ENCODE results near the gene RCVRN. TPM values are rescaled to one million over a fixed set of nuclear protein-coding genes. Genes with fewer than 3 reads are reported as not detected.

RCVRN gene
- total RNA-seq, 1 donor from 2014 or later: 0.17 TPM

DNA sequence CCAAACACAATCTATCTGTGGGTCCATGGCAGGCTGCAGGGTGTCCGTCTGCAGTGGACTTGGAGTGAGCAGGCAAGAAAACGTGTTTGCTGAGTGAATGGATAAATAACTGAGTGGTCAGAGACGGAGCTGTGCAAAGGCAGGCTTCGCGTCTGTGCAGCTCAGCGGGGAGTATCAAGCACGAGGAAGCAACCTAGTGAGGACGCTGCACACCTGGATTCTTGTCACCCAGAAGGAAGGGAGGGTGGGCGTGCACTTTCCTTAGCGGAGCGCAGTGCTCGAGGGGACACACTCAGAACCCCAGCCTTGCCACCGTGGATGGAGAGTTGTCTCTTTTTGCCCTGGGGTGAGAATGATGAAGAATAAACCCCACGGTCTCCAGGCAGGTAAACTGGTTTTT, 1.5 kb upstream of the RCVRN start:
- H3K27me3 ChIP-seq: no peaks in the 10 kb centered on the region
- H3K27ac ChIP-seq: no peak overlapping the region
- intact Hi-C loops (cut with DNase I): no loop called here
- no peaks in the 10 kb centered on the region for H3K36me3 ChIP-seq
- H3K4me3 ChIP-seq: no peak overlapping the region
- DNase-seq (peak; percentile 37), ATAC-seq (no peak)
- no peaks in the 10 kb centered on the region for H3K4me1 ChIP-seq
- TF ChIP-seq, protein P1, sequence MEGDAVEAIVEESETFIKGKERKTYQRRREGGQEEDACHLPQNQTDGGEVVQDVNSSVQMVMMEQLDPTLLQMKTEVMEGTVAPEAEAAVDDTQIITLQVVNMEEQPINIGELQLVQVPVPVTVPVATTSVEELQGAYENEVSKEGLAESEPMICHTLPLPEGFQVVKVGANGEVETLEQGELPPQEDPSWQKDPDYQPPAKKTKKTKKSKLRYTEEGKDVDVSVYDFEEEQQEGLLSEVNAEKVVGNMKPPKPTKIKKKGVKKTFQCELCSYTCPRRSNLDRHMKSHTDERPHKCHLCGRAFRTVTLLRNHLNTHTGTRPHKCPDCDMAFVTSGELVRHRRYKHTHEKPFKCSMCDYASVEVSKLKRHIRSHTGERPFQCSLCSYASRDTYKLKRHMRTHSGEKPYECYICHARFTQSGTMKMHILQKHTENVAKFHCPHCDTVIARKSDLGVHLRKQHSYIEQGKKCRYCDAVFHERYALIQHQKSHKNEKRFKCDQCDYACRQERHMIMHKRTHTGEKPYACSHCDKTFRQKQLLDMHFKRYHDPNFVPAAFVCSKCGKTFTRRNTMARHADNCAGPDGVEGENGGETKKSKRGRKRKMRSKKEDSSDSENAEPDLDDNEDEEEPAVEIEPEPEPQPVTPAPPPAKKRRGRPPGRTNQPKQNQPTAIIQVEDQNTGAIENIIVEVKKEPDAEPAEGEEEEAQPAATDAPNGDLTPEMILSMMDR (IDR thresholded peaks at IDR 0.05): no peak
- no peaks in the 10 kb centered on the region for H3K9me3 ChIP-seq

DNA sequence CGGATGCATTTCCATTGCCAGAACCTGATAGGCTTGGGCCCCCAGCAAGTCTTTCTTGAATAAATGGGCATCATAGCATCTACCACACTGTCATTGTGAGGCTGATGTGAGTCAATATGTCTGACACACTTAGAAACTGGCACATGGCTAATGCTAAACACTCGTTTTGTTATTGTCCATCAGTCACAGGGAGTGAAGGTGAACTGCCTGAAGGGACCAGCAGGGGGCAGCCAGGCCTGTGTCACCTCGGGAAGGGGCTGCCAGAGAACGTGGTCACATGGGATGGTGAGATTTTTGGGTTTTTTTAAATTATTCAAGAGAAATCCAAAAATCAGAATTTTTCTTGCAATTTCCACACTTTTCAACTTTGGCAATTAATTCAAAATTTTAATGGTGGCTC, 831 bp upstream of the RCVRN start:
- intact Hi-C loops (cut with DNase I): no loop called here
- H3K27me3 ChIP-seq: no peaks in the 10 kb centered on the region
- ATAC-seq (peak; percentile 59), DNase-seq (peak; percentile 47)
- no peak overlapping the region for H3K4me3 ChIP-seq
- H3K36me3 ChIP-seq: no peaks in the 10 kb centered on the region
- no peak overlapping the region for H3K27ac ChIP-seq
- TF ChIP-seq, protein P1 (IDR thresholded peaks at IDR 0.05): peak; percentile 54
- H3K9me3 ChIP-seq: no peaks in the 10 kb centered on the region
- no peaks in the 10 kb centered on the region for H3K4me1 ChIP-seq

DNA sequence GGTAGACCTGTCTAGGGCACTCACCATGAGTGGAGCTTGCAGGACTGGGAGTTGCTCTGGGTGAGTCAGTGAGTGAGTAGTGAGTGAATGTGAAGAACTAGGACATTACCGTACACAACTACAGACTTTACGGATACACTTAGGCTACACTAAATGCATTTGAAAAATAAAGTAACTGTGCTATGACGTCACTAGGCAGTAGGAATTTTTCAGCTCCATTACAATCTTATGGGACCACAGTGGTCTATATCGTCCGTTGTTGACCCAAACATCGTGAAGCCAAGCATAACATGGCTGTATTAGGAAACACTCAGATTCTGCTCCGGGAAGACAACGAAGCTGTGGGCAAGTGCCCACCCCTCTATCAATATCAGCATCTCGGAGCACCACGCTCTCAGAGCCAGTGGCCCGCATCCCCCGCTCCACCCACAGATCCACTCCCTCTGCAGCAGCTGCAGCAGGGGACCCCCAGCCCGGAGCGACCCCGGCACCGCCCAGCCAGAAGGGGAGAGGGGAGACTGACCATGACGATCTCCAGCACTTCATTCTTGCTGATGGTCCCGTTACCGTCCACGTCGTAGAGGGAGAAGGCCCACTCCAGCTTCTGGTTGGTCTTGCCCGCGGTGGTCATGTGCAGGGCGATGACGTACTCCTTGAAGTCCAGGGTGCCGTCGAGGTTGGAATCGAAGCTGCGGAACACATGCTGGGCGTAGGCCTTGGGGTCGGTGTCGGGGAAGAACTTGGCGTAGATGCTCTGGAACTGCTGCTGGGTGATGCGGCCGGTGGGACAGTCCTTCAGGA, 594 bp downstream of the RCVRN start:
- ATAC-seq (no peak), DNase-seq (peak; percentile 61)
- no peaks in the 10 kb centered on the region for H3K36me3 ChIP-seq
- TF ChIP-seq, protein P1 (IDR thresholded peaks at IDR 0.05): no peak
- H3K4me3 ChIP-seq: no peak overlapping the region
- no peaks in the 10 kb centered on the region for H3K4me1 ChIP-seq
- H3K27me3 ChIP-seq: no peaks in the 10 kb centered on the region
- H3K9me3 ChIP-seq: no peaks in the 10 kb centered on the region
- intact Hi-C loops (cut with DNase I): no loop called here
- H3K27ac ChIP-seq: no peak overlapping the region

DNA sequence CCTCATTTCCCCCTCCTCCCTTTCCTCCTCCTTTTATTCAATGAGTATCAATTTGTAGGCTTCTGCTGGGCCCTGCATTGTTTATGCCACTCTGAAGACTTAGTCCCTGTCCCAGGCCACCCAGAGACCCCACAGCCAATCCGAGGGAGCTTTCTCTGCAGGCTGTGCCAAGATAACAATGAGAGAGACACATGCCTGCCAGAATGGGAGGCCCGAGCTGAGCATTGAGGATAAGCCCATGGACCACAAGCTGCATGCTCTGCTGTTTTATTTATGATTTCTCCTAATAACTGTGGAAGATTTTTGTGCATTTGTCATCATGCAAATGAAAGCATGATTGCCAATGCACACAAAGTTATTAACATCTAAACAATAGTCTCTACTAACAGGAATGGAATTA, 3.0 kb downstream of the RCVRN start:
- no peaks in the 10 kb centered on the region for H3K36me3 ChIP-seq
- ATAC-seq (no peak), DNase-seq (no peak)
- intact Hi-C loops (cut with DNase I): no loop called here
- TF ChIP-seq, protein P1 (IDR thresholded peaks at IDR 0.05): no peak
- H3K4me3 ChIP-seq: no peak overlapping the region
- no peak overlapping the region for H3K27ac ChIP-seq
- no peaks in the 10 kb centered on the region for H3K27me3 ChIP-seq
- no peaks in the 10 kb centered on the region for H3K4me1 ChIP-seq
- no peaks in the 10 kb centered on the region for H3K9me3 ChIP-seq

DNA sequence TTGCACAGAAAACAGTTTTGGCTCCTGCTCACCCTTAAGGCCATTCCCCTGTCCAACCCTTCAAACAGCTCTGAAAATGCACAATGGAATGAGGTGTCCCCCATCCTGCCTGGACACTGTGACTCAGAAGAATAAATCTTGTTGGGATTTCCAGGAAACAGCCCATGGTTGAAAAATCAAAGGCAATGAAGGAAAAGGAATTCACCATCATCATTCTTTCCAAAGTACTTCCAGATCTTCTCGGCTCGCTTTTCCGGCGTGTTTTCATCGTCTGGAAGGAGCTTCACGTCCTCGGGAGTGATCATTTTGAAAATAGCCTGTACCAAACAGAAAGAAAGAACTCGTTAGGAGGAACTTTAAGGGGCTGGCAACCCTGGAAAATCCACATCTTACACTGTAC, 4.3 kb downstream of the RCVRN start:
- no peaks in the 10 kb centered on the region for H3K9me3 ChIP-seq
- H3K36me3 ChIP-seq: no peaks in the 10 kb centered on the region
- intact Hi-C loops (cut with DNase I): no loop called here
- TF ChIP-seq, protein P1 (IDR thresholded peaks at IDR 0.05): no peak
- ATAC-seq: no peak
- no peaks in the 10 kb centered on the region for H3K4me1 ChIP-seq
- no peaks in the 10 kb centered on the region for H3K27me3 ChIP-seq
- no peak for DNase-seq
- no peak overlapping the region for H3K27ac ChIP-seq
- no peak overlapping the region for H3K4me3 ChIP-seq

Data from upper lobe of right lung (tissue), 1 donor.